GM23338 (cell line): ENCODE measurements around the gene LLPH. TPM values are rescaled to one million over a fixed set of nuclear protein-coding genes. Genes with fewer than 3 reads are reported as not detected.

Experiments used
- ATAC-seq: fragments of 200-7000 bp; cut with Tn5 transposase; 3 replicates; pipeline ENCODE4 v1.9.1; 2020
- DNase-seq: peaks from one replicate; pipeline ENCODE4 v3.0.0-alpha.2; 2015; ENCODE audit warnings: low spot score
- H2AFZ ChIP-seq: fragments of 200-600 bp; sonication (generic); 2 replicates; pipeline ENCODE4 v1.8.0; 2016; ENCODE audit warnings: antibody characterized with exemption, mild to moderate bottlenecking, moderate library complexity
- H3F3A ChIP-seq: fragments of 200-600 bp; sonication (generic); replicated peaks from 2 replicates; pipeline ENCODE4 v1.8.0; 2017; ENCODE audit warnings: antibody characterized with exemption, mixed run types, low read depth
- H3K27ac ChIP-seq: fragments of 200-600 bp; sonication (generic); 2 replicates; pipeline ENCODE4 v1.6.1; 2016; ENCODE audit warnings: low read depth
- H3K27me3 ChIP-seq: fragments of 200-600 bp; sonication (generic); 2 replicates; pipeline ENCODE4 v1.8.0; 2016; ENCODE audit warnings: mild to moderate bottlenecking, mixed run types, moderate library complexity; ENCODE audit not compliant: insufficient read depth
- H3K36me3 ChIP-seq: fragments of 200-600 bp; sonication (generic); 2 replicates; pipeline ENCODE4 v1.8.0; 2016; ENCODE audit warnings: mild to moderate bottlenecking; ENCODE audit not compliant: insufficient read depth
- H3K4me1 ChIP-seq: fragments of 200-600 bp; sonication (generic); 2 replicates; pipeline ENCODE4 v1.8.0; 2016; ENCODE audit warnings: mild to moderate bottlenecking, moderate library complexity; ENCODE audit not compliant: insufficient read depth
- H3K4me2 ChIP-seq: fragments of 200-600 bp; sonication (generic); 2 replicates; pipeline ENCODE4 v1.7.1; 2017; ENCODE audit warnings: mixed run types
- H3K4me3 ChIP-seq: fragments of 200-600 bp; sonication (generic); 2 replicates; pipeline ENCODE4 v1.6.1; 2016; ENCODE audit warnings: mixed run types
- H3K79me2 ChIP-seq: fragments of 200-600 bp; sonication (generic); replicated peaks from 2 replicates; pipeline ENCODE4 v1.8.0; 2017; ENCODE audit warnings: mild to moderate bottlenecking; ENCODE audit not compliant: insufficient read depth
- H3K9me2 ChIP-seq: fragments of 200-600 bp; sonication (generic); 2 replicates; pipeline ENCODE4 v1.8.0; 2017; ENCODE audit not compliant: insufficient read depth
- H4K20me1 ChIP-seq: fragments of 200-600 bp; sonication (generic); replicated peaks from 2 replicates; pipeline ENCODE4 v1.8.0; 2017; ENCODE audit warnings: mild to moderate bottlenecking; ENCODE audit not compliant: insufficient read depth
- H3K27ac Mint-ChIP-seq: 2 replicates; pipeline ENCODE4 v1.8.0; 2020; ENCODE audit warnings: inconsistent platforms, mild to moderate bottlenecking, moderate library complexity, mixed read lengths
- H3K27me3 Mint-ChIP-seq: 3 replicates; pipeline ENCODE4 v1.8.0; 2022; ENCODE audit warnings: low read depth, mild to moderate bottlenecking, moderate library complexity, mixed read lengths, inconsistent platforms; ENCODE audit not compliant: insufficient read depth, poor library complexity
- H3K36me3 Mint-ChIP-seq: 3 replicates; pipeline ENCODE4 v1.8.0; 2021; ENCODE audit warnings: low read depth, mild to moderate bottlenecking, inconsistent platforms, moderate library complexity, mixed read lengths
- H3K4me1 Mint-ChIP-seq: 3 replicates; pipeline ENCODE4 v1.8.0; 2020; ENCODE audit warnings: mild to moderate bottlenecking, inconsistent platforms, mixed read lengths
- H3K4me3 Mint-ChIP-seq: 3 replicates; pipeline ENCODE4 v1.8.0; 2021; ENCODE audit warnings: moderate library complexity, mild to moderate bottlenecking, inconsistent platforms, mixed read lengths
- H3K9me3 Mint-ChIP-seq: 3 replicates; pipeline ENCODE4 v1.8.0; 2020; ENCODE audit warnings: moderate library complexity, mild to moderate bottlenecking, inconsistent platforms, mixed read lengths
- EZH2 ChIP-seq: fragments of 200-600 bp; sonication (generic); IDR thresholded peaks from one replicate; pipeline ENCODE4 v1.8.0; 2017; ENCODE audit warnings: antibody characterized with exemption, mild to moderate bottlenecking, low read depth; ENCODE audit not compliant: unreplicated experiment
- EZH2phosphoT487 ChIP-seq: fragments of 200-600 bp; sonication (generic); IDR thresholded peaks from one replicate; pipeline ENCODE4 v1.8.1; 2018; ENCODE audit warnings: antibody characterized with exemption; ENCODE audit not compliant: unreplicated experiment
- ZNF462 ChIP-seq: fragments of 250-450 bp; sonication (Bioruptor Pico); IDR thresholded peaks from 2 replicates; pipeline ENCODE4 v1.5.0; 2020; ENCODE audit warnings: mild to moderate bottlenecking, moderate library complexity
- polyA plus RNA-seq: library from polyadenylated mRNA; unstranded; fragments of >200 nt; fragmentation: Nextera tagmentation; extraction: Ambion mirVana; gene quantifications from 2 replicates; pipeline ENCODE4 v1.2.1, GENCODE V29; 2016
- total RNA-seq: library from RNA; depleted of rRNA; stranded (reverse); fragments of >200 nt; shearing (Covaris generic); gene quantifications from 2 replicates; pipeline ENCODE4 v1.2.3, GENCODE V29; 2014

Gene LLPH
- total and polyA plus RNA-seq, 2 experiments from 2014 or later = 10.7 to 56.6 TPM

GRCh38 chr12:66137937-66138336 is 7.4 kb upstream of the LLPH start (continued):
- TF ChIP-seq ZNF462 (no peak), EZH2phosphoT487 (no peak)

GRCh38 chr12:66132408-66132807 is 1.9 kb upstream of the LLPH start:
- no peak overlapping the region for H2AFZ ChIP-seq
- peaks cover 42% of the 10 kb centered on the region for H3K79me2 ChIP-seq
- H4K20me1 ChIP-seq = peaks cover 8% of the 10 kb centered on the region; the same call in 1 of the 2 replicates
- H3K27me3 ChIP-seq = no peaks in the 10 kb centered on the region
- H3K36me3 ChIP-seq = peaks cover 15% of the 10 kb centered on the region; the same call in 1 of the 2 replicates
- Mint-ChIP-seq H3K27me3 (peaks cover 4% of the 10 kb centered on the region), H3K4me3 (peak overlapping the region; percentile 54; the same call in 2 of the 3 replicates), H3K9me3 (peaks cover 20% of the 10 kb centered on the region), H3K27ac (no peak overlapping the region), H3K4me1 (peaks cover 12% of the 10 kb centered on the region), H3K36me3 (peaks cover 53% of the 10 kb centered on the region)
- H3F3A ChIP-seq = no peaks in the 10 kb centered on the region
- H3K4me3 ChIP-seq = peak overlapping the region; percentile 88; the same call in 1 of the 2 replicates
- DNase-seq (peak; percentile 53), ATAC-seq (no peak)
- H3K9me2 ChIP-seq = no peaks in the 10 kb centered on the region
- peak overlapping the region; percentile 82 for H3K4me2 ChIP-seq
- TF ChIP-seq EZH2 (no peak), EZH2phosphoT487 (no peak)
- H3K4me1 ChIP-seq = 0 out of 2 replicates have a peak, but pooled peaks cover 11% of the 10 kb centered on the region
- no peak overlapping the region; the same call in 1 of the 2 replicates for H3K27ac ChIP-seq
